ENCODE measurements around the gene ACVRL1. TPM values are rescaled to one million over a fixed set of nuclear protein-coding genes. Genes with fewer than 3 reads are reported as not detected.

Gene ACVRL1
- total RNA-seq, 1 experiment from 2014 or later, result 0.36 TPM

- ChIA-PET POLR2A (no interaction called here), CTCF (interaction anchor here (0.5 to 0.7 kb wide), 3 partner anchors 10 to 22 kb away, joined by 3 to 6 read pairs (median 5); no protein-coding TSS in a partner anchor)
- H3K9me3 ChIP-seq (ENCODE audit: control insufficient read depth, insufficient read depth, low read depth, low read length), result no peaks in the 10 kb centered on the region
- BruUV-seq (replicated peaks), result no TSS peak
- ATAC-seq (no peak), DNase-seq (ENCODE audit: low read depth, low spot score) (no peak)
- H3K27me3 ChIP-seq (ENCODE audit: control insufficient read depth, insufficient read depth, low read length), result no peaks in the 10 kb centered on the region
- no peak for TF ChIP-seq REST (IDR thresholded peaks at IDR 0.05; ENCODE audit: insufficient read depth in 1 of 2, low read depth in 2 of 2, low read length in 1 of 2)
- intact Hi-C loops (cut with micrococcal nuclease; ENCODE audit: unreplicated experiment) (no loop called here), in situ Hi-C loops (cut with HindIII; ENCODE audit: low pct_unique_long_range_greater_than_20kb, low sequenced_read_pairs) (no loop called here)
- no peak overlapping the region for H3K4me3 ChIP-seq (ENCODE audit: low read depth in 2 of 2, low read length in 2 of 2)
- no peaks in the 10 kb centered on the region for H3K36me3 ChIP-seq (ENCODE audit: control insufficient read depth, insufficient read depth, low read length)
- H3K27ac ChIP-seq (ENCODE audit: low read length), result no peak overlapping the region
- H3K4me1 ChIP-seq (ENCODE audit: control insufficient read depth, insufficient read depth, low read length), result 0 out of 2 replicates have a peak, but pooled peaks cover 4% of the 10 kb centered on the region
Observed at GRCh38 chr12:51972422-51972812, 65.1 kb downstream of the ACVRL1 start.

GRCh38 chr12:51972849-51973273 is 65.6 kb downstream of the ACVRL1 start:
- no peak for DNase-seq (ENCODE audit: low read depth, low spot score)
- no TSS peak for BruUV-seq (replicated peaks)
- no peak for ATAC-seq
- Histone ChIP-seq H3K27ac (ENCODE audit: low read length) (no peak overlapping the region), H3K9me3 (ENCODE audit: control insufficient read depth, insufficient read depth, low read depth, low read length) (no peaks in the 10 kb centered on the region), H3K4me3 (ENCODE audit: low read depth in 2 of 2, low read length in 2 of 2) (no peak overlapping the region), H3K4me1 (ENCODE audit: control insufficient read depth, insufficient read depth, low read length) (0 out of 2 replicates have a peak, but pooled peaks cover 4% of the 10 kb centered on the region), H3K27me3 (ENCODE audit: control insufficient read depth, insufficient read depth, low read length) (no peaks in the 10 kb centered on the region), H3K36me3 (ENCODE audit: control insufficient read depth, insufficient read depth, low read length) (no peaks in the 10 kb centered on the region)
- in situ Hi-C loops (cut with HindIII; ENCODE audit: low pct_unique_long_range_greater_than_20kb, low sequenced_read_pairs) (no loop called here), intact Hi-C loops (cut with micrococcal nuclease; ENCODE audit: unreplicated experiment) (no loop called here)
- no peak for TF ChIP-seq POLR2AphosphoS5 (IDR thresholded peaks at IDR 0.05; ENCODE audit: low read depth, low read length)
- TF ChIP-seq REST (IDR thresholded peaks at IDR 0.05; ENCODE audit: insufficient read depth in 1 of 2, low read depth in 2 of 2, low read length in 1 of 2), result no peak
- no peak for TF ChIP-seq SIN3A (IDR thresholded peaks at IDR 0.05; ENCODE audit: borderline replicate concordance, insufficient read depth, low read depth, low read length)
- no peak for TF ChIP-seq TCF7L2 (IDR thresholded peaks at IDR 0.05; ENCODE audit: low read depth, low read length)
- no peak for TF ChIP-seq CTCF (IDR thresholded peaks at IDR 0.05)
- POLR2A ChIA-PET, result no interaction called here
- CTCF ChIA-PET, result no interaction called here

Other genes with a start within 250 kb of the ACVRL1 start
- gene FIGNL2, start 58.8 kb upstream of the ACVRL1 start, total RNA-seq (2021; ENCODE audit: unreplicated experiment), result 0.23 TPM
- 0.21 TPM for gene ANKRD33, start 19.4 kb upstream of the ACVRL1 start, total RNA-seq (2021; ENCODE audit: unreplicated experiment)
- 23.0 TPM for gene ACVR1B, start 44.2 kb downstream of the ACVRL1 start, total RNA-seq (2021; ENCODE audit: unreplicated experiment)
- 0.82 TPM for gene TAMALIN, start 99.4 kb downstream of the ACVRL1 start, total RNA-seq (2021; ENCODE audit: unreplicated experiment)
- 2.0 TPM for gene NR4A1, start 143.9 kb downstream of the ACVRL1 start, total RNA-seq (2021; ENCODE audit: unreplicated experiment)
- 64.9 TPM for gene ATG101, start 162.5 kb downstream of the ACVRL1 start, total RNA-seq (2021; ENCODE audit: unreplicated experiment)
- not detected for gene SMIM41, start 172.2 kb downstream of the ACVRL1 start, total RNA-seq (2021; ENCODE audit: unreplicated experiment)

All from Panc1 (cell line).